HepG2 (cell line): Measurements from ENCODE around the gene ZNF574. TPM values are rescaled to one million over a fixed set of nuclear protein-coding genes. Genes with fewer than 3 reads are reported as not detected.

Experiments used
- ATAC-seq: fragments of 200-7000 bp; cut with Tn5 transposase; 3 replicates; pipeline ENCODE4 v1.9.1; 2020; ENCODE audit warnings: mild to moderate bottlenecking, moderate library complexity
- BruUV-seq: library from RNA; stranded (reverse); fragments of 400-500 nt; replicated peaks from 2 replicates; lab custom pipeline; 2021; lab: Mats Ljungman, UMichigan
- CTCF ChIA-PET: fragments of 300-600 bp; formaldehyde crosslinking; extraction: SDS; loops from one replicate; lab custom pipeline; 2021; ENCODE audit warnings: low total read pairs, inconsistent platforms, low intra/inter-chr PET ratio; lab: Yijun Ruan, JAX
- POLR2A ChIA-PET: fragments of 350-600 bp; sonication (Branson Sonifier 250); formaldehyde crosslinking; loops from one replicate; lab custom pipeline; 2020; ENCODE audit warnings: antibody characterized with exemption, inconsistent platforms; lab: Yijun Ruan, JAX
- DNase-seq: peaks from one replicate; pipeline ENCODE4 v3.0.0-alpha.2; 2015; ENCODE audit warnings: low spot score
- FAIRE-seq: peaks from 3 replicates; lab custom pipeline; 2011; peaks lifted over from hg19 to GRCh38; lab: Jason Lieb, UNC
- H2AFZ ChIP-seq: one replicate; pipeline ENCODE4 v1.6.1; 2011; ENCODE audit warnings: low read length, inconsistent platforms
- H3K27ac ChIP-seq: fragments of 300-600 bp; 3 replicates; pipeline ENCODE4 v1.8.0; 2011; ENCODE audit warnings: mixed run types, mild to moderate bottlenecking, mixed read lengths, low read length, inconsistent platforms; ENCODE audit not compliant: insufficient read depth; ENCODE audit errors: extremely low read length
- H3K27me3 ChIP-seq, 2 experiments: fragments of 200-600 bp in 1 of 2; 2 replicates in 1 of 2; 3 replicates in 1 of 2; pipeline versions ENCODE4 v1.6.0 to v1.8.0; 2011; ENCODE audit warnings: low read length in 2 of 2, mild to moderate bottlenecking in 2 of 2, moderate library complexity in 2 of 2, inconsistent platforms in 1 of 2; ENCODE audit not compliant: insufficient read depth in 2 of 2, control insufficient read depth in 1 of 2
- H3K36me3 ChIP-seq, 2 experiments: fragments of 200-600 bp in 1 of 2; replicated peaks in 1 of 2; 2 replicates in 1 of 2; 3 replicates in 1 of 2; pipeline versions ENCODE4 v1.5.1 to v1.8.0; 2011; ENCODE audit warnings: low read length in 2 of 2, inconsistent platforms in 1 of 2; ENCODE audit not compliant: insufficient read depth in 2 of 2, control insufficient read depth in 1 of 2
- H3K4me1 ChIP-seq: 2 replicates; pipeline ENCODE4 v1.5.1; 2012; ENCODE audit warnings: low read length, inconsistent platforms; ENCODE audit not compliant: insufficient read depth
- H3K4me2 ChIP-seq: 2 replicates; pipeline ENCODE4 v1.6.0; 2011; ENCODE audit warnings: low read depth, low read length, inconsistent platforms
- H3K4me3 ChIP-seq, 3 experiments: fragments of 200-600 bp in 1 of 3; sonication (generic), shearing (Covaris generic) in 1 of 3; replicated peaks in 1 of 3; 2 replicates each; pipeline ENCODE4 v1.5.1; 2011 to 2016; ENCODE audit warnings: low read length in 3 of 3, inconsistent platforms in 2 of 3, low read depth in 2 of 3, mild to moderate bottlenecking in 2 of 3, control low read depth in 1 of 3, mixed read lengths in 1 of 3; ENCODE audit not compliant: insufficient read depth in 1 of 3
- H3K79me2 ChIP-seq: one replicate; pipeline ENCODE4 v1.6.1; 2011; ENCODE audit warnings: low read length, inconsistent platforms; ENCODE audit not compliant: insufficient read depth
- H3K9ac ChIP-seq: 2 replicates; pipeline ENCODE4 v1.6.0; 2011; ENCODE audit warnings: mild to moderate bottlenecking, low read depth, low read length, inconsistent platforms; ENCODE audit not compliant: insufficient read depth
- H3K9me3 ChIP-seq: 2 replicates; pipeline ENCODE4 v1.5.1; 2012; ENCODE audit warnings: mild to moderate bottlenecking, low read length
- H4K20me1 ChIP-seq: 2 replicates; pipeline ENCODE4 v1.6.0; 2011; ENCODE audit warnings: inconsistent platforms, mild to moderate bottlenecking, low read length, moderate library complexity; ENCODE audit not compliant: insufficient read depth
- ATF6 ChIP-seq: sonication (generic); formaldehyde crosslinking; conservative IDR thresholded peaks from 2 replicates; pipeline ENCODE4 v1.4.0; 2020; ENCODE audit warnings: missing genetic modification reagents
- NFIC ChIP-seq: IDR thresholded peaks from 2 replicates; pipeline ENCODE4 v1.6.1; 2012; ENCODE audit warnings: mild to moderate bottlenecking, low read length, inconsistent platforms
- RBFOX2 ChIP-seq: fragments of 200-400 bp; formaldehyde crosslinking; IDR thresholded peaks from 2 replicates; pipeline ENCODE4 v1.6.1; 2017; ENCODE audit warnings: low read depth, mild to moderate bottlenecking, low read length
- SP5 ChIP-seq: IDR thresholded peaks from 2 replicates; pipeline ENCODE4 v1.6.1; 2016; ENCODE audit warnings: low read depth, borderline replicate concordance
- SRSF9 ChIP-seq: fragments of 200-400 bp; formaldehyde crosslinking; IDR thresholded peaks from 2 replicates; pipeline ENCODE4 v1.6.1; 2018; ENCODE audit warnings: borderline replicate concordance, mild to moderate bottlenecking, low read depth, low read length; ENCODE audit not compliant: insufficient read depth, poor library complexity, severe bottlenecking
- SYNCRIP ChIP-seq: fragments of 200-400 bp; formaldehyde crosslinking; IDR thresholded peaks from 2 replicates; pipeline ENCODE4 v1.6.1; 2018; ENCODE audit warnings: mild to moderate bottlenecking, low read depth, low read length; ENCODE audit not compliant: insufficient read depth
- TEF ChIP-seq: sonication (generic); formaldehyde crosslinking; IDR thresholded peaks from 2 replicates; pipeline ENCODE4 v1.5.0; 2020; ENCODE audit warnings: missing genetic modification reagents
- ZMAT5 ChIP-seq: sonication (generic); formaldehyde crosslinking; IDR thresholded peaks from 2 replicates; pipeline ENCODE4 v1.5.0; 2020; ENCODE audit warnings: mild to moderate bottlenecking, low read depth, missing genetic modification reagents, borderline replicate concordance
- ZNF33B ChIP-seq: sonication (generic); formaldehyde crosslinking; IDR thresholded peaks from 2 replicates; pipeline ENCODE4 v1.5.1; 2020; ENCODE audit warnings: mild to moderate bottlenecking, missing genetic modification reagents
- ZNF563 ChIP-seq: sonication (generic); formaldehyde crosslinking; IDR thresholded peaks from 2 replicates; pipeline ENCODE4 v1.8.0; 2022; ENCODE audit warnings: mild to moderate bottlenecking, moderate library complexity, missing genetic modification reagents
- ZNF687 ChIP-seq: sonication (generic); formaldehyde crosslinking; IDR thresholded peaks from 2 replicates; pipeline ENCODE4 v1.5.1; 2020; ENCODE audit warnings: mild to moderate bottlenecking, missing genetic modification reagents, moderate library complexity
- ZNF746 ChIP-seq: sonication (generic); formaldehyde crosslinking; IDR thresholded peaks from 2 replicates; pipeline ENCODE4 v1.8.0; 2022; ENCODE audit warnings: mild to moderate bottlenecking, missing genetic modification reagents
- ZNF800 ChIP-seq: sonication (generic); formaldehyde crosslinking; IDR thresholded peaks from 2 replicates; pipeline ENCODE4 v1.4.0; 2020; ENCODE audit warnings: missing genetic modification reagents
- WGBS: methylation state at CpG from one replicate; pipeline ENCODE4 v1.1.6; 2017; ENCODE audit warnings: low lambda C conversion rate; 5-methylcytosine and 5-hydroxymethylcytosine counted together
- in situ Hi-C: cut with HindIII; loops from 2 replicates; pipeline ENCODE4 v1.10.0; 2017; ENCODE audit warnings: low pct_unique_long_range_greater_than_20kb; ENCODE audit not compliant: extremely low pct_ligation_motif_present
- intact Hi-C: fragments of 100-400 bp; cut with micrococcal nuclease; formaldehyde crosslinking; loops from one replicate; pipeline ENCODE4 v1.10.0; 2022; ENCODE audit not compliant: unreplicated experiment
- polyA plus RNA-seq, 8 experiments: library from polyadenylated mRNA; depleted of rRNA in 3 of 8; stranded (reverse) in 7 of 8; unstranded in 1 of 8; fragments of >200 nt; fragmentation: Illumina TruSeq in 4 of 8; extraction: Trizol in 4 of 8; gene quantifications; 2 replicates each; pipeline versions ENCODE4 v1.2.1 to v1.2.3, GENCODE V29; 2011 to 2016; ENCODE audit warnings: low read depth in 4 of 8, missing spikeins in 1 of 8, mixed read lengths in 1 of 8; ENCODE audit not compliant: insufficient read depth in 1 of 8
- total RNA-seq, 5 experiments: library from RNA; depleted of rRNA; stranded (reverse); fragments of >200 nt; fragmentation: Illumina TruSeq; extraction: Trizol; gene quantifications; 2 replicates each; pipeline ENCODE4 v1.2.3, GENCODE V29; 2016; ENCODE audit warnings: low read depth in 1 of 5

Gene ZNF574
- total and polyA plus RNA-seq, 2 of the 13 experiments (the other 11 are each of a cell fraction or from before 2014, with no cell fraction given), result 7.7 to 7.9 TPM

GRCh38 chr19:42117076-42117475 lies 41.1 kb downstream of the ZNF574 start (continued):
- TF ChIP-seq ZNF800, result no peak
- TF ChIP-seq NFIC, result no peak

GRCh38 chr19:42120276-42120980 lies 44.5 kb downstream of the ZNF574 start:
- WGBS, result 36% methylated on average over 10 of the region's 10 CpGs
- Histone ChIP-seq H3K27ac (no peak overlapping the region), H3K9me3 (no peaks in the 10 kb centered on the region), H3K27me3 (peaks cover 3 to 14% of the 10 kb centered on the region in 2 experiments; a peak in 4 of 5 replicates), H2AFZ (no peak overlapping the region), H4K20me1 (no peaks in the 10 kb centered on the region), H3K4me1 (peaks cover 9% of the 10 kb centered on the region), H3K4me2 (no peak overlapping the region), H3K79me2 (no peaks in the 10 kb centered on the region), H3K4me3 (no peak overlapping the region), H3K36me3 (no peaks in the 10 kb centered on the region), H3K9ac (no peak overlapping the region)
- in situ Hi-C loops, result no loop called here
- intact Hi-C loops, result no loop called here
- no TSS peak for BruUV-seq
- ChIA-PET POLR2A (no interaction called here), CTCF (no interaction called here)
- FAIRE-seq (no peak), DNase-seq (no peak), ATAC-seq (no peak)
- TF ChIP-seq RBFOX2 (no peak), ZNF687 (CRISPR knock-in tag) (no peak), SP5 (CRISPR knock-in tag) (no peak), TEF (CRISPR knock-in tag) (no peak), ZMAT5 (no peak), SRSF9 (no peak), ZNF563 (CRISPR knock-in tag) (no peak), ATF6 (no peak), ZNF746 (CRISPR knock-in tag) (no peak), ZNF33B (CRISPR knock-in tag) (no peak), SYNCRIP (no peak)
